Right lobe of liver (tissue), 6 donors: ENCODE results near the gene ERI2. TPM values are rescaled to one million over a fixed set of nuclear protein-coding genes. Genes with fewer than 3 reads are reported as not detected.

ENCODE experiments used
- ATAC-seq, 4 donors: fragments of 200-7000 bp; cut with Tn5 transposase; one replicate each; pipeline ENCODE4 v1.9.1; 2020; ENCODE audit warnings: mild to moderate bottlenecking in 4 of 4, moderate library complexity in 4 of 4
- DNase-seq, 3 donors: peaks; one replicate each; pipeline ENCODE4 v3.0.0-alpha.2; 2020
- H3K27ac ChIP-seq, 3 donors: fragments of 200-600 bp; one replicate each; pipeline ENCODE4 v1.8.0; 2022
- H3K27me3 ChIP-seq, 2 donors: fragments of 200-600 bp; one replicate each; pipeline ENCODE4 v1.8.0; 2022
- H3K36me3 ChIP-seq, 4 donors: fragments of 200-600 bp; sonication (generic) in 1 of 4; one replicate each; pipeline versions ENCODE4 v1.5.1 to v1.8.0; 2017 to 2022; ENCODE audit warnings: control low read depth in 1 of 4
- H3K4me1 ChIP-seq, 4 donors: fragments of 200-600 bp; sonication (generic) in 1 of 4; one replicate each; pipeline versions ENCODE4 v1.5.1 to v1.8.0; 2017 to 2022; ENCODE audit warnings: control low read depth in 1 of 4
- H3K4me3 ChIP-seq, 3 donors: fragments of 200-600 bp; one replicate each; pipeline ENCODE4 v1.8.0; 2022
- H3K9me3 ChIP-seq, 4 donors: fragments of 200-600 bp; sonication (generic) in 1 of 4; one replicate each; pipeline versions ENCODE4 v1.5.1 to v1.8.0; 2017 to 2022; ENCODE audit warnings: control low read depth in 1 of 4
- CTCF ChIP-seq, 4 donors: fragments of 200-600 bp in 3 of 4; fragments of 450-650 bp in 1 of 4; IDR thresholded peaks; one replicate each; pipeline versions ENCODE4 v1.5.1 to v1.8.0; 2016 to 2022; ENCODE audit warnings: antibody characterized with exemption in 4 of 4, mild to moderate bottlenecking in 2 of 4
- POLR2A ChIP-seq: fragments of 450-650 bp; IDR thresholded peaks from one replicate; pipeline ENCODE4 v1.6.1; 2017; ENCODE audit warnings: antibody characterized with exemption, mild to moderate bottlenecking
- WGBS: methylation state at CpG from one replicate; pipeline ENCODE4 v1.1.6; 2018; ENCODE audit warnings: low coverage, low lambda C conversion rate; ENCODE audit not compliant: insufficient coverage; ENCODE audit errors: missing lambda C conversion rate; 5-methylcytosine and 5-hydroxymethylcytosine counted together
- intact Hi-C, 2 donors: fragments of 100-400 bp; cut with DNase I; formaldehyde crosslinking; loops; one replicate each; pipeline versions ENCODE4 v1.11.2 to v1.14.1; 2022
- long read RNA-seq: library from polyadenylated mRNA; unstranded; transcript quantifications from one replicate; pipeline ENCODE4 v2.0.0, GENCODE V29; 2019
- total RNA-seq, 6 experiments: library from RNA; depleted of rRNA in 2 of 6; stranded (reverse); fragments of >200 nt in 2 of 6; fragmentation: NEBNext Ultra II Directional in 3 of 6; extraction: Animal tissue kit (Norgen Biotek cat#: 25700) in 3 of 6; gene quantifications; one replicate each; pipeline versions ENCODE4 v1.1.0 to v1.2.4, GENCODE V29; 2016 to 2023
- donor health status: DM: no; HTN: yes; CAD: no.
- donor health status: DM: no; HTN: no; CAD: no.
- donor health status: DM: no; HTN: no; CAD: no.
- donor health status: DM: no; HTN: yes; CAD: no.
- donor health status: DM: no; HTN: yes; CAD: no.

Gene ERI2
- total RNA-seq: 10 to 100 TPM in 5 of 6 experiments, 1 to 10 TPM in 1; 9.8 to 15.9 (median 14.8) TPM
- long read RNA-seq, partial matches to known transcripts: 0 of 3 reads
- long read RNA-seq, other reads (novel, unspliced or antisense): 2 of 3 reads

DNA sequence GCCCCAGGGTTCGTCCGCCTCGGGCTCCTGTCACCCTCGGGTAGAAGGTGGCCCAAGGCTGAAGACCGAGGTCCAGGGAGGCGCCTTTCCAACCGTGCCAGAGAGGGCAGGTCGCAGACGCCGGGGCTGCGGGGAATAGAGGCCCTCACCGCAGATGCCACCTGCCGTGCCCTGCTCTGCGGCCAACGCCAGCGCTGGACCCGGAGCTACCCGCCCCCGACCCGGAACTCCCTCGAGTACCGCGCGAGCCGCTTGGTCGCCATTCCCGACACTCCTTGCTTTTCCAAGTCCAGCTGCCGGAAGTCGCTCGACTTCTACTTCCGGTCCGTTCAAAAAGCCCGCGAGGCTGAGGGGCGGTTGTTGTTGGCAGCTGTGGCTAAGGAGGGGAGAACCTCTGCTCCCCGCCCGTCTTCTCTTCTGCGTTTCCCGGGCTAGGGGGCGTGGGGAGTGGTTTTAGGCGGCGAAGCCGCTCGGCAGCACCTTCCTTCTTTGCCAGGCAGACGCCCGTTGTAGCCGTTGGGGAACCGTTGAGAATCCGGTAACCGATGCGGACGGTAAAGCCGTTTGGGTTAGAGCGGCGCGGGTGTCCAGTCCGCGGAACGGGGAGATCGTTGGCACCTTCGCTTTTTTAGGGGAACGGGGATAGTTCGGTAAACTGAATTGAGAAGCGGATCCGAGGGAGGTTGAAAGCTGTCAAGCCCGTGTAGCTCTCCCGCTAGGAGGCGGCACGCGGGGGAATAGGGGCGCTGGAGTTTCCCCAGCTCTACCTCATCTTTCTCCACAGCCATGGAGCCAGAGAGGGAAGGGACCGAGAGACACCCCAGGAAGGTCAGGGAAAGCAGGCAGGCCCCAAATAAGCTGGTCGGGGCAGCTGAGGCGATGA is at the start of gene ERI2, which contains the start of gene REXO5:
ERI2 (minus strand) TSS at position 305 of the 883 bp plus-strand sequence; CDS start at position 263, 42 bp downstream.
REXO5 (plus strand) TSS at position 360 of the 883 bp plus-strand sequence; CDS start at position 787, 427 bp downstream.
- peak; percentile 92 to 94 (median 94) for DNase-seq
- intact Hi-C loops: no loop called here
- Histone ChIP-seq H3K9me3 (no peaks in the 10 kb centered on the region), H3K4me1 (peaks cover 0 to 30% (median 12%) of the 10 kb centered on the region in 4 donors), H3K36me3 (peaks cover 0 to under 1% (median 0%) of the 10 kb centered on the region in 4 donors), H3K27me3 (no peaks in the 10 kb centered on the region), H3K27ac (peak within 1 kb of the TSS; percentile 68 to 86 (median 82)), H3K4me3 (peak within 1 kb of the TSS; percentile 63 to 91 (median 84))
- WGBS: 0% methylated on average over 18 of the region's 74 CpGs
- ATAC-seq: peak; percentile 87 to 94 (median 91)
- TF ChIP-seq CTCF (IDR thresholded peaks at IDR 0.05) (peak in 3 of 4 donors; percentile 39 to 45 (median 43)), POLR2A (peak; percentile 82)

DNA sequence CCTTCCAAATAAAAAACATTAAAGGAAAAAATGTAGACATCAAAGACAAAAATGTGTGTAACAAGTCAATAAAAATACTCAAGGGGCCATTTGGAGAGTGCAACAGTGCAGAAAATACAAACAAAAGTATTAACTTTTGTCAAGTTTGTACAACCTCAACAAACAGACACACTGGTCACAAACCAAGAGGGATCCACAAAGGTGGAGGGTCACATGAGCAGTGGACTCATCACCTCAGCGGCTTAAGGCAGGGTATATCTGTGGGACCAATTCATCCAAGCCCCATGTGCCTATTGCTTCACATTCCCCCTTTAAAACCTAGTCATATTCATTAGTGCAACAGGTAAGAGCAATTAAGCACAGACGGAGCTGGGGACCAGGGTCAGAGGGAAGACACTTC is 48.7 kb upstream of the ERI2 start:
- TF ChIP-seq CTCF (IDR thresholded peaks at IDR 0.05) (no peak), POLR2A (no peak)
- ATAC-seq: peak in 1 of 4 donors; percentile 29
- WGBS: 81% methylated on average over 2 of the region's 2 CpGs

DNA sequence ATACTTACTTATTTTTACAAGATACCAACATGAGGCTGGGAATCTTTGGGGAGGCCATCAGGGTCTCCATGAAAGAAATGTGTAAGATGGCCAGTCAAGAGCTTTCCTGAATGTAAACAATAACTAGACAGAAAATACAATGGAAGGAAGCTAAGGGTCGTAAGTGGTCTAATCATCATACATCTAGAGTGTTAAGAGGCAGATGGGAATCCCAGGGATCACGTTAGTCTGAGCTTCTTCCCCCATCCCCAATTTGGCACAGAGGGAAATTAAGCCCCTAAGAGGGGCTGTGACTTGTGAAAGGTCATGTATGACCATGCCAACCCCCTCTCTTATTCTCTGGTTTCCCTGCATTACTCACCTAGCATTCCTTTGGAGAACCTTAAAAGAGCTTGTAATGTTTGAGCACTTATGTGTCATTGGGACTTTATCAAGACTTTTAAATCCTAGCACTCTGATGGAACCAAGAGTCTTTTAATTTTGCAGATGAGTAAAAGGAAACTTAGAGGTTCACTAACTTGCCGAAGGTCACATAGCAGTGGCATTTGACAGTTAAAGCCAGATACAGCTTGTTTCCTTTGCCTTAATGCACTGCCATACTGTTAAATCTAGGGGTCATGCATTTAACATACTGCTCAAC is 47.8 kb upstream of the ERI2 start:
- no peaks in the 10 kb centered on the region for H3K9me3 ChIP-seq
- no peak for TF ChIP-seq CTCF (IDR thresholded peaks at IDR 0.05)
- no peak for TF ChIP-seq POLR2A
- no peak for DNase-seq
- no peaks in the 10 kb centered on the region for H3K27me3 ChIP-seq
- H3K4me1 ChIP-seq: peaks cover 0 to 16% (median 7%) of the 10 kb centered on the region in 4 donors
- H3K36me3 ChIP-seq: peaks cover 0 to 3% (median under 1%) of the 10 kb centered on the region in 4 donors
- WGBS: 79% methylated on average over 2 of the region's 3 CpGs
- ATAC-seq: no peak
- H3K4me3 ChIP-seq: no peak overlapping the region
- intact Hi-C loops: loop anchor here (10.0 kb wide), 2 partner anchors 51 to 231 kb away; partner anchors contain the start of genes DCUN1D3 (in 1 of the 2) and LYRM1 (in 1 of the 2)
- no peak overlapping the region for H3K27ac ChIP-seq

More for the DNA sequence above, 48.7 kb upstream of the ERI2 start:
- Histone ChIP-seq H3K4me1 (peaks cover 0 to 15% (median 7%) of the 10 kb centered on the region in 4 donors), H3K9me3 (no peaks in the 10 kb centered on the region), H3K27me3 (no peaks in the 10 kb centered on the region), H3K36me3 (peaks cover 0 to 10% (median 5%) of the 10 kb centered on the region in 4 donors), H3K27ac (no peak overlapping the region), H3K4me3 (no peak overlapping the region)
- DNase-seq: no peak
- intact Hi-C loops: loop anchor here (10.0 kb wide), 2 partner anchors 50 to 230 kb away; partner anchors contain the start of genes DCUN1D3 (in 1 of the 2) and LYRM1 (in 1 of the 2)

GRCh38 chr16:20853143-20853542 is 46.9 kb upstream of the ERI2 start:
- H3K9me3 ChIP-seq: no peaks in the 10 kb centered on the region
- peaks cover 0 to 3% (median 0%) of the 10 kb centered on the region in 4 donors for H3K36me3 ChIP-seq
- WGBS: 80% methylated on average over 4 of the region's 5 CpGs
- DNase-seq: no peak
- H3K27me3 ChIP-seq: no peaks in the 10 kb centered on the region
- H3K4me1 ChIP-seq: peaks cover 0 to 16% (median 7%) of the 10 kb centered on the region in 4 donors
- intact Hi-C loops: loop anchor here (10.0 kb wide), 2 partner anchors 52 to 232 kb away; partner anchors contain the start of genes DCUN1D3 (in 1 of the 2) and LYRM1 (in 1 of the 2)
- no peak for ATAC-seq
- no peak overlapping the region for H3K4me3 ChIP-seq
- no peak overlapping the region for H3K27ac ChIP-seq
- TF ChIP-seq POLR2A: no peak
- TF ChIP-seq CTCF (IDR thresholded peaks at IDR 0.05): no peak
